Activated T-helper 2 cell treated with anti-CD3 and anti-CD28 coated beads, Interferon-gamma antibody, Interleukin-2, Interleukin-4, amounts not matched to agents 10 μg/mL and 5 μg/mL and 100 μg/mL, durations not matched to agents 14 hours and 24 hours and 36 hours (primary cell): ENCODE measurements around the gene KNDC1. TPM values are rescaled to one million over a fixed set of nuclear protein-coding genes. Genes with fewer than 3 reads are reported as not detected.
A peak's percentile ranks its signal among the peaks of the same experiment; 100 is the strongest.
"Not testable (repeated sequence)": the region's sequence is repeated elsewhere in the genome, so short reads cannot be mapped to it uniquely, and the experiment has no call there.

Experiments used
- DNase-seq: peaks from one replicate; pipeline ENCODE4 v3.0.0; 2021; ENCODE audit warnings: low spot score
- H3K27ac Mint-ChIP-seq: one replicate; pipeline ENCODE4 v1.8.0; 2021; ENCODE audit warnings: mixed read lengths
- H3K27me3 Mint-ChIP-seq: one replicate; pipeline ENCODE4 v1.8.0; 2021; ENCODE audit warnings: low read depth, mixed read lengths
- H3K36me3 Mint-ChIP-seq: one replicate; pipeline ENCODE4 v1.8.0; 2021; ENCODE audit warnings: low read depth, mixed read lengths
- H3K4me1 Mint-ChIP-seq: one replicate; pipeline ENCODE4 v1.8.0; 2021; ENCODE audit warnings: low read depth, mixed read lengths
- H3K4me3 Mint-ChIP-seq: one replicate; pipeline ENCODE4 v1.8.0; 2021; ENCODE audit warnings: low read depth, mild to moderate bottlenecking, moderate library complexity, mixed read lengths
- H3K9me3 Mint-ChIP-seq: one replicate; pipeline ENCODE4 v1.8.0; 2021; ENCODE audit warnings: mixed read lengths
- intact Hi-C: fragments of 100-400 bp; cut with micrococcal nuclease; formaldehyde crosslinking; loops from one replicate; pipeline ENCODE4 v1.15.1; 2023
- total RNA-seq: library from RNA; stranded (reverse); gene quantifications from 2 replicates; pipeline ENCODE4 v1.2.3, GENCODE V29; 2022

The KNDC1 gene
- total RNA-seq, 1 donor from 2014 or later, result 0.39 TPM

DNA sequence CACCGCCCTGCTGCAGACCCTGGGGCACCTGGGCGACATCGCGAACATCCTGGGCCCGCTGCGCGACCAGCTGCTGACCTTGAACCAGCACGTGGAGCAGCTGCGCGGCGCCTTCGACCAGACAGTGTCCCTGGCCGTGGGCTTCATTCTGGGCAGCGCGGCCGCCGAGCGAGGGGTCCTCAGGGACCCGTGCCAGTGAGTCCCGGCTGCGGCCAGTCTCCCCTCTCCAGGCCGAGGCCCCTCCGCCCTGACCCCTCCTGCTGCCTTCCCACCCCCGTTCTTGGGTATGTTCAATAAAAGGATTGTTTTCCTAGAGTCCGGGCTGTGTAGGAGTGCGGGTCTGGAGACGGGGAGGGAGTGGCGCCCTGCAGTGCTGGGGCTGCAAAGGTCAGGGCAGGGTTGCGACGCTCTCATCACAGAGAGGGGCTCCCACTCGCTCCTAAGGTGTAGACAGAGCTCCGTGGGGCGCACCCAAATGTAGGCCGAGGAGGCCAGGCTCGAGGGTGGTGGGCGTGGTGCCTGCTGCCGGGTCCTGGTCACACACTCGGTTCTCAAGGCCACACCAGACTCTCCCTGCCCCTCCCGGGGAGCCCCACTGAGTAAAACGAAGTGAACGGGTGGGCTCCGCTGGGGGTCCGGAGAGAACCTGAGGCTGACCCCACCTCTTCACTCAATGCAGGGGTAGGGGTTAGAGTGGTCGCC lies 71.4 kb downstream of the KNDC1 start:
- Mint-ChIP-seq H3K4me3 (no peak overlapping the region), H3K27ac (no peak overlapping the region), H3K9me3 (no peaks in the 10 kb centered on the region), H3K36me3 (no peaks in the 10 kb centered on the region), H3K4me1 (peaks cover 9% of the 10 kb centered on the region), H3K27me3 (peaks cover 56% of the 10 kb centered on the region)
- intact Hi-C loops, result loop anchor here (10.0 kb wide), 2 partner anchors 303 to 447 kb away; partner anchors contain the start of gene NKX6-2
- DNase-seq, result no peak

DNA sequence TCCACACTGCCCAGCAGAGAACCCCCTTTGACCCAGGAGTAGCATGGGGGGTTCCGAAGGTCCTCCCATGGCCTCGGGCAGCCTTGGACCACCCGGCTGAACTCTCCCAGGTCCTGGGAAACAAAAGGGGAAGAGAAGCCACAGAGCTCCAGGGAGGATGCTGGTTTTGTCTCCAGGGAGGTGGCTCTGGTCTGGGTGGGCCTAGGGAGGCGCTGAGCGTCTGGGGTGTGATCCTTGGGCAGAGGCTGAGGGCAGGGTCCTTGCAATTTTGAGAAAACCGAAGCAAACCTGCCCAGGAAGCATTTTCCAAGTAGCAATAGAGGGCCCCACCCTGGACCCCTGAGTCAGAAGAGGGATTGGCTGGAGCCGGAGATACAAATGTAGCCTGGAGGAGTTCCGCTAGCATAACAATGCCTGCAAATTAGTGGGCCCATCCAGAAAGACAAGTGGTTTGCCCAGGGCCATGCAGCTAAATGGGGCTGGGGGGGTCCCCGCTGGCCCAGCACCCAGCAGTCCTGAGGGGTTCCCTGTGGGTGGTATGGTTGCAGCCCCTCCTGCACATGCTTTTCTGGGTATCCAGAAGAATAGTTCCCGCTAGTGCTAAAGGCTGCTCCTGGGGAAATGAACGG lies 72.0 kb downstream of the KNDC1 start:
- Mint-ChIP-seq H3K27me3 (peaks cover 54% of the 10 kb centered on the region), H3K4me3 (no peak overlapping the region)
- intact Hi-C loops, result loop anchor here (10.0 kb wide), 2 partner anchors 303 to 447 kb away; partner anchors contain the start of gene NKX6-2

DNA sequence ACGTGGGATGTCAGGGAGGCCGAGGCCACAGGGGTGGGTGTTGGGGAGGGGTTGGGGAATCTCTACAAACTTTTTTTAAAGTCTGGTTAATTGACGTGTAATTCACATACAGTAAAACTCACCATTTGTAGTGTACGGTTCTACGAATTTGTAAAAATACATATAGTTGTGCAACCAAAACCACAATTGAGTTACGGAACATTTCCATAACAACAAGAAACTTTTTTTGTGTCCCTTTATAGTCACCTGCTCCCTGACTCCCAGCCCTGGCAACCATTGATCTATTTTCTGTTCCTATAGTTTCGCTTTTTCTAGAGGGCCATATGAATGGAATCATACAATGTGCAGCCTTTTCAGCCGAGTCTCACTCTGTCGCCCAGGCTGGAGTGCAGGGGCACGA lies 74.8 kb downstream of the KNDC1 start:
- H3K27me3 Mint-ChIP-seq, result peaks cover 51% of the 10 kb centered on the region
- H3K36me3 Mint-ChIP-seq, H3K4me1 Mint-ChIP-seq, H3K4me3 Mint-ChIP-seq, H3K27ac Mint-ChIP-seq, H3K9me3 Mint-ChIP-seq, DNase-seq: not testable (repeated sequence)
- intact Hi-C loops, result loop anchor here (10.0 kb wide), 2 partner anchors 300 to 450 kb away; partner anchors contain the start of gene NKX6-2

More for the DNA sequence above, 72.0 kb downstream of the KNDC1 start:
- Mint-ChIP-seq H3K36me3 (no peaks in the 10 kb centered on the region), H3K9me3 (no peaks in the 10 kb centered on the region), H3K27ac (no peak overlapping the region), H3K4me1 (peaks cover 3% of the 10 kb centered on the region)
- no peak for DNase-seq

DNA sequence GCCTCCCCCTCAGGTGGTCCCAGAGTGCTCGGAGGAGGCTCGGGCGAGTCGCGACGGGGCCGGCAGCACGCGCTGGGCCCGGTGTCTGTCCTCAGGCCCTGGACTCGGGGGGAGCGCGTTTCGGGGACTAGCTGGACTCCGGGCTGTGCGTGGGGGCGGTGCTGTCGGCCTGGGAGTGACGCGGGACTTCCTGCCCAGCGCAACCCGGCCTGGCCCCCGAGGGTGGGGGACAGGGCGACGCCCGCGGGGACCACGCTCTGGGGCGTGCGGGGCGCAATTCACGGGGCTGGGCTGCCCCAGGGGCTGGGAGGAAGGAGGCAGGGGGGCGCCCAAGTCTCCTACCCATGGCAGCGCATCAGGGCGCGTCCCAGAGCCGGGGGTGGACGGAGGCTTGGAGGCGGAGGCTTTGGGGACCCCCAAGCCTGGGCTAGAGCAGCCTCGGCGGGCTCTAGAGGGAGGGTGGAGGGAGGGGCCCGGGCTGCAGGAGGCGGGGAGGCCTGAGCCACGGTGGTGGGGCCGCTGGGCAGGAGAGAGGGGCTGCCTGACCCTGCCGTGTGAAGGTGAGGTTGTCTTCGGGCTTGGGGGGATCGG lies 75.3 kb downstream of the KNDC1 start:
- no peak for DNase-seq
- intact Hi-C loops, result loop anchor here (10.0 kb wide), 2 partner anchors 299 to 451 kb away; partner anchors contain the start of gene NKX6-2
- no peaks in the 10 kb centered on the region for H3K9me3 Mint-ChIP-seq
- H3K36me3 Mint-ChIP-seq, result no peaks in the 10 kb centered on the region
- peaks cover 3% of the 10 kb centered on the region for H3K4me1 Mint-ChIP-seq
- no peak overlapping the region for H3K27ac Mint-ChIP-seq
- H3K4me3 Mint-ChIP-seq, result peak overlapping the region; percentile 8
- H3K27me3 Mint-ChIP-seq, result peaks cover 52% of the 10 kb centered on the region

DNA sequence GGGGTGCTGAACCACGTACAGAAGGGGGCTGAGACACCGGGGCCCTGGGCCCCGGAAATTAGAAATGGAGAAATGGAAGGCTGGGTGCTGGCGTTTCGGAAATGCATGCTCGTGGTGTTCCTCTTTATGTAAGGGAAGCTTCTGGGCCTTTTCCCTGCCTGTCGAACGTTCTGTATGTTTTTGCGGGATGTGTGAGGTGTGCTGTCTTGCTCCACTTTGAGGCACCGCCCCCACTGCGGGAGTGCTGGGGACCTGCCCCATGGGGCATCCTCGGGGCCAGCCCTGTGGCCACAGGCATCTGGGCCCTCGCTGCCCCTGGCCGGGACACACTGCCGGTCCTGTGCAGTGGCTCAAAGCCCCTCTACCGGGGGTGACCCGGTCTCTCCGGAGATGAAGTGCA lies 75.9 kb downstream of the KNDC1 start:
- H3K4me1 Mint-ChIP-seq, result peaks cover 6% of the 10 kb centered on the region
- no peak for DNase-seq
- no peak overlapping the region for H3K27ac Mint-ChIP-seq
- intact Hi-C loops, result loop anchor here (10.0 kb wide), 2 partner anchors 299 to 451 kb away; partner anchors contain the start of gene NKX6-2
- H3K9me3 Mint-ChIP-seq, result no peaks in the 10 kb centered on the region
- H3K4me3 Mint-ChIP-seq, result peak overlapping the region; percentile 8
- no peaks in the 10 kb centered on the region for H3K36me3 Mint-ChIP-seq
- H3K27me3 Mint-ChIP-seq, result peaks cover 57% of the 10 kb centered on the region

DNA sequence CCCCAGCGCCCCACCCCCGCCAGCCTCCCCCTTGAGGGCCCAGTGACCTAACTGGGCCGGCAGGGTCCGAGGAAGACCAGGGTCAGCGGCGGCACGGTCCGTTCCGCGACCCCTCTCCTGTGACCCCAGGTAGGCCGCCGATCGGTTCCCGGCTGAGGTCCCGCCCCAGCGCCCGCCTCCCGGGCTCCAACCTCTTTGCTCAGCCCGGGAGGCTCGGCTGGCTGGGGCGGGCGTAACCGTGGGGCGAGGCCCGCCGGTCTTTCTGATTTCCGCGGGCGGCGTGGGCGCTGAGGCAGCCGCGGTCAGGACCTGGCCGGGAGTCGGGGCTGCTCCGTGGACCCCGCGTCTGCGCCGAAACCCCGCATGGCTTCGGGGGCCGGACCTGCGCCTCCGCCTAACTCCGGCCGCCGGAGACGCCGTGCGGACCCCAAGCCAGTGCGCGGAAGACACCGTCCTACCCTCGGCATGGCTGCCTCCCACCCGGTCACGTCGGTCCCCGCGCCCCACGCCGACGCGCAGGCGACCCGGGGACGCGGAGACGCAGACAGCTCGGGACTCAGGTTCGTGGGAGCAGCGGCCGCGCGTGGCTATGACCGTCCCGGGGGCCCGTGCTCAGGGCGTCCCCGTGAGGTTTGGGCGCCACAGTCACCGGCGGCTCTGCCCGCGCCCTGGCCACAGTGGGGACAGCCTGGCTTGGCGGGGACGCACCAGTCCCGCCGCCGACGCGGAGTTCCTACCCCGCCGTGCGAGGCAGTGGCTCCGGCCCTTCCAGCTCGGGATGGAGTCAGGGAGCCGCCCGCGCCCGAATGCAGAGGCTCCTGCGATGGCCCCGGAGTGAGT lies 76.6 kb downstream of the KNDC1 start:
- intact Hi-C loops, result loop anchor here (10.0 kb wide), 2 partner anchors 298 to 452 kb away; partner anchors contain the start of gene NKX6-2
- DNase-seq, result no peak
- Mint-ChIP-seq H3K4me3 (no peak overlapping the region), H3K27me3 (peaks cover 60% of the 10 kb centered on the region), H3K27ac (no peak overlapping the region), H3K9me3 (no peaks in the 10 kb centered on the region), H3K36me3 (no peaks in the 10 kb centered on the region), H3K4me1 (peaks cover 10% of the 10 kb centered on the region)

DNA sequence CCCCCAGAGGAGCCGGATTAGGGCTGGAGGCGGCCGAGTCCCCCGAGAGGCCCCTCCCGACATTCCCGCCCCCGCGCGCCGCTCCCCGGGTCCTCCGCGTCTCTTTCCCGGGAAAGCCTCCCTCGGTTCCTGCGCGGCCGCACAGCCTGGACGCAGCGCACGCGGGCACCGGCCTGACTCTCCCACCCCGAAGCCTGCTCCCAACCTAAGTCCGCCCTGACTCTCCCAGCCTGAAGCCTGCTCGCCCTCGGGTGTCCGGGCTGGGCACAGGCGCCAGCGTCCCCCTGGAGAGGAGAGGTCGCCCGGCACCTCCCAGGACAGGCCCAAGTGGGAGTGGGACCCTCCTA lies 77.2 kb downstream of the KNDC1 start:
- H3K36me3 Mint-ChIP-seq, result no peaks in the 10 kb centered on the region
- H3K4me1 Mint-ChIP-seq, result peaks cover 13% of the 10 kb centered on the region
- no peak overlapping the region for H3K27ac Mint-ChIP-seq
- intact Hi-C loops, result loop anchor here (10.0 kb wide), 2 partner anchors 298 to 452 kb away; partner anchors contain the start of gene NKX6-2
- DNase-seq, result no peak
- peaks cover 57% of the 10 kb centered on the region for H3K27me3 Mint-ChIP-seq
- H3K9me3 Mint-ChIP-seq, result no peaks in the 10 kb centered on the region
- no peak overlapping the region for H3K4me3 Mint-ChIP-seq

DNA sequence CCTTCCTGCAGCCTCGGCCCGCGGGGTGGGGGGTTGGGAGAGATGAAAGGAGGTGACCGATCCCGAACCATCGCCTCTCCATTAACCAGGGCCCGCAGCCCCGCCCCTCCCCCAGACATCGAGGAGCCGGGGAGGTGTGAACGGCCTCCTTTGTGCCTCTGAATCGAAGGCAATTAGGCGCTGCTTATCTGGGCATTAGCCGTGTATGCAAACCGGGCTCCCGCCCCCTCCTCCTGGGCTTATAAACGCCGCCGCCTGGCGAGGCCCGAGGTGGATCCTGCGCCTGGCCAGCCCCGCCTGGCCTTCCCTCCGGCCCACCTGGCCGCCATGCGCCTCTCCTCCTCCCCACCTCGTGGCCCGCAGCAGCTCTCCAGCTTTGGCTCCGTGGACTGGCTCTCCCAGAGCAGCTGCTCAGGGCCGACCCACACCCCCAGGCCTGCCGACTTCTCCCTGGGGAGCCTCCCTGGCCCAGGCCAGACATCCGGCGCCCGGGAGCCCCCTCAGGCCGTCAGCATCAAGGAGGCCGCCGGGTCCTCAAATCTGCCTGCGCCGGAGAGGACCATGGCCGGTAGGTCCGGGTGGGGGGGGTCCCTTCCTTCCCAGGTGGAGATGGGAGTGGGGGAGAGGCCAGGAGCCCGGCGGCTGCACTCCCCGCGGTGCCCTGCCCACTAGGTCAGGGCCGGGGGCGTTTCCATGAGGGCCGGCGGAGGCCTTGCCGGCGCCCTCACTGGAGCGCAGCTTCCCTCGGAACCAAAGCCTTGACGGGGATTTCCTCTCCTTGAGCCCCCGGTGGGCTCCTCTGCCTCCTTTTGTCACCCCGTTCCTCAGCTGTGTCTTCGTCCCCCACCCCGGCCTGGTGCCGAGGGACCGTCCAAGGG lies 77.8 kb downstream of the KNDC1 start, which contains the start of gene VENTX:
Gene VENTX, plus strand, starts transcription at position 268 of the 878 bp plus-strand sequence. Its CDS starts 60 bp downstream, at position 328.
- H3K27me3 Mint-ChIP-seq, result peaks cover 56% of the 10 kb centered on the region
- intact Hi-C loops, result loop anchor here (10.0 kb wide), 2 partner anchors 297 to 453 kb away; partner anchors contain the start of gene NKX6-2
- no peaks in the 10 kb centered on the region for H3K36me3 Mint-ChIP-seq
- H3K9me3 Mint-ChIP-seq, result no peaks in the 10 kb centered on the region
- peaks cover 13% of the 10 kb centered on the region for H3K4me1 Mint-ChIP-seq
- no peak within 1 kb of the TSS for H3K27ac Mint-ChIP-seq
- no peak within 1 kb of the TSS for H3K4me3 Mint-ChIP-seq
- no peak for DNase-seq

DNA sequence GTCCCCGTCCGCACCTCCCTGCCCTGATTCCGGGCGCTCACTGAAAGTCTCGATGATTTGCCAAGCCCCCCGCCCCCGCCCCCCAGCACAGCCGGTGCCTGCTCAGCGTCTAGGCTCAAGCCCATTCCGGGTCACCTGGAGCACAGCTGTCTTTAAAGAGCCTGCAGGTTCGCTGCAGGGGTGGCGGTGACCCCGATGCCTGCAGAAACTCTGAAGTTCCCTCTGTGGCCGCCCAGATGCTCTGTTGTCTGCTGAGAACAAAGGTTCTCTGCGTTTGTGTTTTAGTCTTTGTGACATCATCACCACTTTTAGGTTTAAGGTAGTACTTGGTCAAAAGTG lies 78.4 kb downstream of the KNDC1 start:
- Mint-ChIP-seq H3K4me3 (no peak overlapping the region), H3K27ac (no peak overlapping the region), H3K9me3 (no peaks in the 10 kb centered on the region), H3K27me3 (peaks cover 51% of the 10 kb centered on the region), H3K36me3 (no peaks in the 10 kb centered on the region), H3K4me1 (peaks cover 13% of the 10 kb centered on the region)
- DNase-seq, result no peak
- intact Hi-C loops, result loop anchor here (10.0 kb wide), 2 partner anchors 296 to 454 kb away; partner anchors contain the start of gene NKX6-2

DNA sequence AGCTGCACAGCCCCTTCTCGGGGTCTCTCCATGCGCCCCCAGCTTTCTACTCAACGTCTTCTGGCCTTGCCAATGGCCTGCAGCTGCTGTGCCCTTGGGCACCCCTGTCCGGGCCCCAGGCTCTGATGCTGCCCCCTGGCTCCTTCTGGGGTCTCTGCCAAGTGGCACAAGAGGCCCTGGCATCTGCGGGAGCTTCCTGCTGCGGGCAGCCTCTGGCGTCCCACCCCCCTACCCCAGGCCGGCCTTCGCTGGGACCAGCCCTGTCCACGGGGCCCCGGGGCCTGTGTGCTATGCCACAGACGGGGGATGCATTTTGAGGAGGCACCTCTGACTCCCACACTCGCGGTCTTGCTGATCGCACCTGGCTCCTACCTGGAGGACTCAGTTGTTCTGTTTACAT lies 80.0 kb downstream of the KNDC1 start:
- H3K4me1 Mint-ChIP-seq, result peaks cover 12% of the 10 kb centered on the region
- no peak for DNase-seq
- peaks cover 39% of the 10 kb centered on the region for H3K27me3 Mint-ChIP-seq
- H3K27ac Mint-ChIP-seq, result no peak overlapping the region
- no peaks in the 10 kb centered on the region for H3K9me3 Mint-ChIP-seq
- H3K4me3 Mint-ChIP-seq, result no peak overlapping the region
- intact Hi-C loops, result loop anchor here (10.0 kb wide), 2 partner anchors 295 to 455 kb away; partner anchors contain the start of gene NKX6-2
- no peaks in the 10 kb centered on the region for H3K36me3 Mint-ChIP-seq

DNA sequence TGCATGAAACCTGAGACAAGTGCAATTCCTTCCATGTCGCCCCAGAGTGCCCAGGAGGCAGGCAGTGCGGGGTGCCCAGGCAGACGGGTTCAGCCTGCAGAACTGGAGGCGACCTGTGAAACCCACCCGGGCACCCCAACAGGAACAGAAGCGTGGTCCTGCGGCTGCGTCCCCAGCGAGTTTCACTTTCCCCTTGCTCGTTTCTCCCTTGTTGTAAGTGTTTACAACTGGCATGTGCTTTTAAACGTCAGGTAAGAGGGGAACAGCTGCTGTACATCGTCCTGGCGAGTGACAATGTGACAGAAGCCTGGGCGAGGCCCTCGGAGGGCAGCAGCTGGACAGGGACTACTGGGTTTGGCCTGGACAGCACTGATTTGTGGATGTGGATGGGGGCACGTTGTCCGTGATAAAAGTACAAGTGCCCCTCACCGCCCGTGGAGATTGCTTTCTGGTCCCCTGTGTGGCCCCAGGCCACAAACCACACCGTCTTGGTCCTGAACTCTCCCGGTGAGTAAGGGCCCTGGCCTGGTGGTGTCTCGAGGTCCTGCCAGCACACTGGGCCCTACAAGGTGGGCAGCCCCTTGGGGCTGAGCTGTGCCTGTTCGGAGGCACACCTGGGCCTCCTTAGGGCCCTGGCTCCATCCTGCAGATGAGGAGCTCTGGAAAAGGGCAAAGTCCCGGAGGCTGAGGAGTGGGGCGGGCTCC lies 81.6 kb downstream of the KNDC1 start:
- H3K27me3 Mint-ChIP-seq, result peaks cover 34% of the 10 kb centered on the region
- no peak for DNase-seq
- H3K36me3 Mint-ChIP-seq, result no peaks in the 10 kb centered on the region

More for the DNA sequence above, 81.6 kb downstream of the KNDC1 start:
- Mint-ChIP-seq H3K4me1 (peaks cover 10% of the 10 kb centered on the region), H3K4me3 (peak overlapping the region; percentile 47), H3K9me3 (no peaks in the 10 kb centered on the region), H3K27ac (no peak overlapping the region)
- intact Hi-C loops, result no loop called here
